Endothelial cell of umbilical vein (primary cell): ENCODE data around the gene FSTL4. TPM values are rescaled to one million over a fixed set of nuclear protein-coding genes. Genes with fewer than 3 reads are reported as not detected.

Source experiments
- BruUV-seq: library from RNA; stranded (reverse); fragments of 400-500 nt; replicated peaks from 2 replicates; lab custom pipeline; 2021; lab: Mats Ljungman, UMichigan
- CTCF ChIA-PET: fragments of 300-600, 350-600 bp; sonication (Branson Sonifier 250); formaldehyde crosslinking; loops from one replicate; lab custom pipeline; 2021; ENCODE audit warnings: antibody characterized with exemption, inconsistent platforms; lab: Charles Lee
- POLR2A ChIA-PET: fragments of 300-600, 350-600 bp; sonication (Branson Sonifier 250); formaldehyde crosslinking; loops from one replicate; lab custom pipeline; 2021; ENCODE audit warnings: antibody characterized with exemption, inconsistent platforms; lab: Charles Lee
- DNase-seq: peaks from one replicate; pipeline ENCODE4 v3.0.0-alpha.2; 2011; ENCODE audit warnings: low read depth, low spot score
- FAIRE-seq: peaks from 2 replicates; lab custom pipeline; 2011; peaks lifted over from hg19 to GRCh38; lab: Jason Lieb, UNC
- H2AFZ ChIP-seq: 2 replicates; pipeline ENCODE4 v1.6.0; 2012; ENCODE audit warnings: low read depth, low read length, control low read depth, inconsistent platforms
- H3K27ac ChIP-seq: 2 replicates; pipeline ENCODE4 v1.5.1; 2011; ENCODE audit warnings: low read depth, mild to moderate bottlenecking, control low read depth, low read length, moderate library complexity; ENCODE audit not compliant: insufficient read depth
- H3K27me3 ChIP-seq, 2 experiments: 2 replicates each; pipeline versions ENCODE4 v1.6.0 to v1.6.1; 2011; ENCODE audit warnings: low read length in 2 of 2, mixed read lengths in 1 of 2; ENCODE audit not compliant: control insufficient read depth in 2 of 2, insufficient read depth in 2 of 2
- H3K36me3 ChIP-seq, 2 experiments: 2 replicates in 1 of 2; 3 replicates in 1 of 2; pipeline ENCODE4 v1.5.1; 2011; ENCODE audit warnings: low read length in 2 of 2, mild to moderate bottlenecking in 1 of 2, moderate library complexity in 1 of 2; ENCODE audit not compliant: control insufficient read depth in 2 of 2, insufficient read depth in 2 of 2; ENCODE audit errors: extremely low read depth in 1 of 2
- H3K4me1 ChIP-seq: 3 replicates; pipeline ENCODE4 v1.5.1; 2011; ENCODE audit warnings: mild to moderate bottlenecking, low read length; ENCODE audit not compliant: control insufficient read depth, insufficient read depth; ENCODE audit errors: extremely low read depth
- H3K4me2 ChIP-seq: 2 replicates; pipeline ENCODE4 v1.6.1; 2011; ENCODE audit warnings: low read length, control low read depth, mixed read lengths; ENCODE audit not compliant: insufficient read depth
- H3K4me3 ChIP-seq, 3 experiments: fragments of 200-600 bp in 1 of 3; sonication (generic), shearing (Covaris generic) in 1 of 3; replicated peaks in 1 of 3; 2 replicates each; pipeline ENCODE4 v1.5.1; 2011 to 2016; ENCODE audit warnings: control low read depth in 3 of 3, low read length in 3 of 3, mild to moderate bottlenecking in 2 of 3, inconsistent platforms in 1 of 3, low read depth in 1 of 3, moderate library complexity in 1 of 3; ENCODE audit not compliant: insufficient read depth in 1 of 3
- H3K79me2 ChIP-seq: 2 replicates; pipeline ENCODE4 v1.6.0; 2012; ENCODE audit warnings: low read length, inconsistent platforms; ENCODE audit not compliant: control insufficient read depth, insufficient read depth
- H3K9ac ChIP-seq: replicated peaks from 2 replicates; pipeline ENCODE3; 2011; ENCODE audit warnings: low read length, control low read depth; ENCODE audit not compliant: insufficient read depth; ENCODE audit errors: extremely low read depth
- H3K9me1 ChIP-seq: replicated peaks from 3 replicates; pipeline ENCODE4 v1.6.0; 2011; ENCODE audit warnings: mild to moderate bottlenecking, low read length; ENCODE audit not compliant: control insufficient read depth, insufficient read depth; ENCODE audit errors: extremely low read depth
- H3K9me3 ChIP-seq: replicated peaks from 2 replicates; pipeline ENCODE4 v1.5.1; 2012; ENCODE audit warnings: low read length, inconsistent platforms; ENCODE audit not compliant: control insufficient read depth, insufficient read depth
- H4K20me1 ChIP-seq: replicated peaks from 2 replicates; pipeline ENCODE3; 2011; ENCODE audit warnings: mild to moderate bottlenecking, low read length; ENCODE audit not compliant: control insufficient read depth, insufficient read depth; ENCODE audit errors: extremely low read depth
- EZH2 ChIP-seq: IDR thresholded peaks from 2 replicates; pipeline ENCODE4 v1.6.1; 2012; ENCODE audit warnings: borderline replicate concordance, low read depth, mild to moderate bottlenecking, moderate library complexity, low read length, inconsistent platforms; ENCODE audit not compliant: severe bottlenecking
- FOS ChIP-seq: IDR thresholded peaks from 2 replicates; pipeline ENCODE4 v1.6.1; 2011; ENCODE audit warnings: mild to moderate bottlenecking, low read length, moderate library complexity, borderline replicate concordance; ENCODE audit not compliant: insufficient read depth
- GATA2 ChIP-seq: IDR thresholded peaks from 2 replicates; pipeline ENCODE4 v1.7.0; 2011; ENCODE audit warnings: low read depth, mild to moderate bottlenecking, moderate library complexity, mixed read lengths, low read length; ENCODE audit not compliant: insufficient read length, insufficient read depth
- JUN ChIP-seq: IDR thresholded peaks from 2 replicates; pipeline ENCODE4 v1.6.1; 2011; ENCODE audit warnings: borderline replicate concordance, low read depth; ENCODE audit not compliant: insufficient read length, insufficient read depth
- MYC ChIP-seq: IDR thresholded peaks from one replicate; pipeline ENCODE4 v1.6.1; 2011; ENCODE audit warnings: mild to moderate bottlenecking, low read depth, low read length
- POLR2A ChIP-seq: IDR thresholded peaks from 2 replicates; pipeline ENCODE4 v1.6.1; 2012; ENCODE audit warnings: low read depth, mild to moderate bottlenecking, control low read depth, low read length
- POLR2AphosphoS5 ChIP-seq: IDR thresholded peaks from 2 replicates; pipeline ENCODE4 v1.6.1; 2012; ENCODE audit warnings: low read depth, mild to moderate bottlenecking, control low read depth, low read length, moderate library complexity; ENCODE audit not compliant: insufficient read depth
- dilution Hi-C: fragments of 300-500 bp; cut with MboI; formaldehyde crosslinking; loops from one replicate; pipeline ENCODE4 v1.15.0; 2019; ENCODE audit warnings: low sequenced_read_pairs; ENCODE audit not compliant: extremely low pct_ligation_motif_present
- intact Hi-C: fragments of 100-400 bp; cut with micrococcal nuclease; formaldehyde crosslinking; loops from one replicate; pipeline ENCODE4 v1.10.0; 2022
- polyA plus RNA-seq, 4 experiments: library from polyadenylated mRNA; depleted of rRNA in 3 of 4; stranded (reverse) in 3 of 4; unstranded in 1 of 4; fragments of >200 nt; gene quantifications; 2 replicates each; pipeline versions ENCODE4 v1.2.1 to v1.2.3, GENCODE V29; 2011 to 2012; ENCODE audit warnings: missing spikeins in 1 of 4
- total RNA-seq: library from RNA; stranded (reverse); gene quantifications from 2 replicates; pipeline ENCODE4 v1.2.3, GENCODE V29; 2021
- TF ChIP-seq, protein P1 (sequence below): IDR thresholded peaks from 2 replicates; pipeline ENCODE4 v1.6.1; 2011; ENCODE audit not compliant: insufficient read depth, insufficient read length
- TF ChIP-seq, protein P2 (sequence below), 2 donors: IDR thresholded peaks; 1 replicate in 1 of 2; 2 replicates in 1 of 2; pipeline ENCODE4 v1.5.1; 2011; ENCODE audit warnings: low read length in 2 of 2, mild to moderate bottlenecking in 2 of 2, moderate library complexity in 2 of 2, control low read depth in 1 of 2, inconsistent platforms in 1 of 2, low read depth in 1 of 2; ENCODE audit not compliant: insufficient read depth in 1 of 2; ENCODE audit errors: extremely low read depth in 1 of 2

FSTL4 gene
- total and polyA plus RNA-seq, 2 donors (not counting 3 experiments of a cell fraction or from before 2014, with no cell fraction given), result 0.18 TPM; not detected in 1

DNA sequence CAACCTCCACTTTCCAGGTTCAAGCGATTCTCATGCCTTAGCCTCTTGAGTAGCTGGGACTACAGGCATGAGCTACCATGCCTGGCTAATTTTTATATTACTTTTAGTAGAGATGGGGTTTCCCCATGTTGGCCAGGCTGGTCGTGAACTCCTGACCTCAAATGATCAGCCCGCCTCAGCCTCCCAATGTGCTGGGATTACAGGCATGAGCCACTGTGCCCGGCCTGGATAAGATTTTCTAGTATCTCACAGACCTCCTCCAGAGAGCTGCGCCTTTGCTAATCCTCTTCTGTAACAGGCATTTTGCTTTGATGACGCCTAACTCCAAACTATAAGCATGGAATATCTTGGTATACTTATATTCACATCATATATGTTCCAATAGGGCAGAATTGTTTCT, 99.4 kb downstream of the FSTL4 start:
- no TSS peak for BruUV-seq

More for the DNA sequence above, 99.4 kb downstream of the FSTL4 start:
- FAIRE-seq (no peak), DNase-seq (no peak)
- ChIA-PET CTCF (no interaction called here), POLR2A (no interaction called here)
- H3K9me3 ChIP-seq, result no peaks in the 10 kb centered on the region
- H3K79me2 ChIP-seq, result no peaks in the 10 kb centered on the region
- intact Hi-C loops (no loop called here), dilution Hi-C loops (no loop called here)
- TF ChIP-seq MYC, result no peak
- no peak for TF ChIP-seq EZH2
- no peak for TF ChIP-seq POLR2A
- TF ChIP-seq POLR2AphosphoS5, result no peak
- TF ChIP-seq JUN, result no peak
- TF ChIP-seq, protein P1, sequence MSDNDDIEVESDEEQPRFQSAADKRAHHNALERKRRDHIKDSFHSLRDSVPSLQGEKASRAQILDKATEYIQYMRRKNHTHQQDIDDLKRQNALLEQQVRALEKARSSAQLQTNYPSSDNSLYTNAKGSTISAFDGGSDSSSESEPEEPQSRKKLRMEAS, result no peak
- TF ChIP-seq GATA2, result no peak
- TF ChIP-seq FOS, result no peak
- TF ChIP-seq, protein P2, sequence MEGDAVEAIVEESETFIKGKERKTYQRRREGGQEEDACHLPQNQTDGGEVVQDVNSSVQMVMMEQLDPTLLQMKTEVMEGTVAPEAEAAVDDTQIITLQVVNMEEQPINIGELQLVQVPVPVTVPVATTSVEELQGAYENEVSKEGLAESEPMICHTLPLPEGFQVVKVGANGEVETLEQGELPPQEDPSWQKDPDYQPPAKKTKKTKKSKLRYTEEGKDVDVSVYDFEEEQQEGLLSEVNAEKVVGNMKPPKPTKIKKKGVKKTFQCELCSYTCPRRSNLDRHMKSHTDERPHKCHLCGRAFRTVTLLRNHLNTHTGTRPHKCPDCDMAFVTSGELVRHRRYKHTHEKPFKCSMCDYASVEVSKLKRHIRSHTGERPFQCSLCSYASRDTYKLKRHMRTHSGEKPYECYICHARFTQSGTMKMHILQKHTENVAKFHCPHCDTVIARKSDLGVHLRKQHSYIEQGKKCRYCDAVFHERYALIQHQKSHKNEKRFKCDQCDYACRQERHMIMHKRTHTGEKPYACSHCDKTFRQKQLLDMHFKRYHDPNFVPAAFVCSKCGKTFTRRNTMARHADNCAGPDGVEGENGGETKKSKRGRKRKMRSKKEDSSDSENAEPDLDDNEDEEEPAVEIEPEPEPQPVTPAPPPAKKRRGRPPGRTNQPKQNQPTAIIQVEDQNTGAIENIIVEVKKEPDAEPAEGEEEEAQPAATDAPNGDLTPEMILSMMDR (IDR thresholded peaks at IDR 0.05; ENCODE audit: extremely low read depth in 1 of 2, insufficient read depth in 1 of 2, low read depth in 1 of 2, low read length in 2 of 2), result no peak
- H3K4me1 ChIP-seq, result no peaks in the 10 kb centered on the region
- no peak overlapping the region for H3K4me2 ChIP-seq
- no peaks in the 10 kb centered on the region for H3K27me3 ChIP-seq
- no peaks in the 10 kb centered on the region for H4K20me1 ChIP-seq
- no peak overlapping the region for H3K9ac ChIP-seq
- H3K36me3 ChIP-seq, result no peaks in the 10 kb centered on the region
- H3K4me3 ChIP-seq, result no peak overlapping the region
- H2AFZ ChIP-seq, result no peak overlapping the region
- no peak overlapping the region for H3K27ac ChIP-seq
- no peaks in the 10 kb centered on the region for H3K9me1 ChIP-seq
